ENCODE data around the gene GGTLC1. TPM values are rescaled to one million over a fixed set of nuclear protein-coding genes. Genes with fewer than 3 reads are reported as not detected.
"Not testable (repeated sequence)": the region's sequence is repeated elsewhere in the genome, so short reads cannot be mapped to it uniquely, and the experiment has no call there.

GGTLC1 gene
- total RNA-seq, 6 experiments from 2014 or later: not detected

DNA sequence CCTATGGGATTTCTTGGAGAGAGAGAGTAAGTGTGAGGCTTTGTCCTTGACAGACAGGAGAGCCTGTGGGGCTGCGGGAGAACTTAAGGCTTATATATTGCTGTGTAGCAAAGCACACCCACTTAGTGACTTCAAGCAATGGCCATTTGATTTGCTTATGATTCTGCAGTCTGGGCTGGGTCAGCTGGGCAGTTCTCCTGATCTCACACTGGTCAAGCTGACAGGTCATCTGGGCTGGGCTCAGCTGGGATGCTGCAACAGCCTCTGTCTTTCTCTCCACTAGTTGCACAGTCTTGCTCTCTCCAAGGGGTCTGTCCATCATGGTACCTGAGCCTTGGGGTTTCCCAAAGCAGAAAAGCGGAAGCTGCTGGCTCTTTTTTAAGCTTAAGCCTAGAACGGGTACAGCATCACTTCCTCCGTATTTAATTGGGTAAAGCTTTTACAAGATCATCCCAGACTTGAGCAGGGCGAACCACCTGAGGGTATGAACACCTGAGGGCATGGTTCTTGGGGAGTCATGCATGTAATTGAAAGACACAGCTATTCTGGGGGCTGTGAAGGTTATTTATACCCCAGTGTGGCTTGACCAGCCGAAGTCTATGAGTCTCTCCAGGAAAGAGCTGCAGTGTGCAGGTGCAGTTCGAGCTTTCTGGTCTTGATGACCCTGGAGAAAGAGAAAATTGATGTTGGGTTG, 13.3 kb upstream of the GGTLC1 start:
- DNase-seq: no peak
- H3K36me3 ChIP-seq: no peaks in the 10 kb centered on the region
- H3K27ac ChIP-seq: no peak overlapping the region
- TF ChIP-seq, protein P1, sequence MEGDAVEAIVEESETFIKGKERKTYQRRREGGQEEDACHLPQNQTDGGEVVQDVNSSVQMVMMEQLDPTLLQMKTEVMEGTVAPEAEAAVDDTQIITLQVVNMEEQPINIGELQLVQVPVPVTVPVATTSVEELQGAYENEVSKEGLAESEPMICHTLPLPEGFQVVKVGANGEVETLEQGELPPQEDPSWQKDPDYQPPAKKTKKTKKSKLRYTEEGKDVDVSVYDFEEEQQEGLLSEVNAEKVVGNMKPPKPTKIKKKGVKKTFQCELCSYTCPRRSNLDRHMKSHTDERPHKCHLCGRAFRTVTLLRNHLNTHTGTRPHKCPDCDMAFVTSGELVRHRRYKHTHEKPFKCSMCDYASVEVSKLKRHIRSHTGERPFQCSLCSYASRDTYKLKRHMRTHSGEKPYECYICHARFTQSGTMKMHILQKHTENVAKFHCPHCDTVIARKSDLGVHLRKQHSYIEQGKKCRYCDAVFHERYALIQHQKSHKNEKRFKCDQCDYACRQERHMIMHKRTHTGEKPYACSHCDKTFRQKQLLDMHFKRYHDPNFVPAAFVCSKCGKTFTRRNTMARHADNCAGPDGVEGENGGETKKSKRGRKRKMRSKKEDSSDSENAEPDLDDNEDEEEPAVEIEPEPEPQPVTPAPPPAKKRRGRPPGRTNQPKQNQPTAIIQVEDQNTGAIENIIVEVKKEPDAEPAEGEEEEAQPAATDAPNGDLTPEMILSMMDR (IDR thresholded peaks at IDR 0.05): no peak
- no peak for TF ChIP-seq POLR2A (IDR thresholded peaks at IDR 0.05)
- ATAC-seq: no peak
- no peaks in the 10 kb centered on the region for H3K4me1 ChIP-seq
- intact Hi-C loops (cut with DNase I): loop anchor here in 1 of 2 donors (10.0 kb wide), 1 partner anchor 77 kb away; no protein-coding TSS in a partner anchor
- WGBS (ENCODE audit: insufficient coverage, low coverage, low lambda C conversion rate, missing lambda C conversion rate): 59% methylated on average over 6 of the region's 7 CpGs
- no peak overlapping the region for H3K4me3 ChIP-seq
- H3K9me3 ChIP-seq: no peaks in the 10 kb centered on the region
- H3K27me3 ChIP-seq: peaks cover 0 to 6% of the 10 kb centered on the region in 2 donors

DNA sequence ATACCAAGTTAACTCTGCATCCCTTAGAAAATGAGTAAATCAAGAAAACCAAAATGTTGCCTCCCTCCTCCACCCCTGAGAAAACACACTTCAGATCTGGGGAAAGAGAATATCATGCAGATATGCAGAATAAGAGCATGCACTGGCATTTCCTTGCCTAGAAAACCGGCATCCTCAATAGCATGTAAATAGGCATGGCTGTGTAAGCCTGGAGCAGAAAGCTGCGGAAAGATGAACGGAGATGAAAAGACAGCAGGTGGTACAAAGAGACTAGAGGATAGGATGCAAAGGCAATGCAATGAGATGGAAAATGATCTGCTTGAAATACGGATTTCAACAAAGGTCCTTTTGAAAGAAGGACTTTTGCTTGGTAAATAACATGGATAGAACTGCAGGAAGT, 10.3 kb upstream of the GGTLC1 start:
- no peak overlapping the region for H3K4me3 ChIP-seq
- no peaks in the 10 kb centered on the region for H3K9me3 ChIP-seq
- intact Hi-C loops (cut with DNase I): loop anchor here in 1 of 2 donors (10.0 kb wide), 1 partner anchor 64 kb away; no protein-coding TSS in a partner anchor
- H3K4me1 ChIP-seq: no peaks in the 10 kb centered on the region
- no peak overlapping the region for H3K27ac ChIP-seq
- ATAC-seq (no peak), DNase-seq (no peak)
- WGBS (ENCODE audit: insufficient coverage, low coverage, low lambda C conversion rate, missing lambda C conversion rate): 64% methylated on average over 4 of the region's 4 CpGs
- TF ChIP-seq POLR2A (IDR thresholded peaks at IDR 0.05): no peak
- TF ChIP-seq, protein P1 (IDR thresholded peaks at IDR 0.05): no peak
- no peaks in the 10 kb centered on the region for H3K36me3 ChIP-seq
- H3K27me3 ChIP-seq: peaks cover 0 to 6% of the 10 kb centered on the region in 2 donors

DNA sequence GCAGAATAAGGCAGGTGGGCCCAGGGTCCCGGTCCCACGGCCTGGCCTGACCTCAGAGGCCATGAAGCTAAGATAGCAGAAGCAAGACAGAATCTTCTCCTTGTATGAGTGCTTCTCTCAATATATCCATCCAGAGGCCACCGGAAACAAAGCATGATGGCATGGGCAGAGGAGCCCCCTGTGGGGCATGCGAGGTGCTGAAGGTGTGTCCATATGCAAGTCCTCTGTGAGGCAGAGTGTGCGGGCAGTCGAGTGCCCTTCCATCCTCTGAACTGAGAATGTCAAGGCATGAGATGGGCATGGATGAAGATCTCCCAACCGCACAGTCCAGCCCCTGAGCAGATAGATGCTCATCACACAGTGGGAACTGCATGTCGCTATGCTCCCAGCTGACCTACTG, 9.8 kb upstream of the GGTLC1 start:
- H3K4me1 ChIP-seq: no peaks in the 10 kb centered on the region

DNA sequence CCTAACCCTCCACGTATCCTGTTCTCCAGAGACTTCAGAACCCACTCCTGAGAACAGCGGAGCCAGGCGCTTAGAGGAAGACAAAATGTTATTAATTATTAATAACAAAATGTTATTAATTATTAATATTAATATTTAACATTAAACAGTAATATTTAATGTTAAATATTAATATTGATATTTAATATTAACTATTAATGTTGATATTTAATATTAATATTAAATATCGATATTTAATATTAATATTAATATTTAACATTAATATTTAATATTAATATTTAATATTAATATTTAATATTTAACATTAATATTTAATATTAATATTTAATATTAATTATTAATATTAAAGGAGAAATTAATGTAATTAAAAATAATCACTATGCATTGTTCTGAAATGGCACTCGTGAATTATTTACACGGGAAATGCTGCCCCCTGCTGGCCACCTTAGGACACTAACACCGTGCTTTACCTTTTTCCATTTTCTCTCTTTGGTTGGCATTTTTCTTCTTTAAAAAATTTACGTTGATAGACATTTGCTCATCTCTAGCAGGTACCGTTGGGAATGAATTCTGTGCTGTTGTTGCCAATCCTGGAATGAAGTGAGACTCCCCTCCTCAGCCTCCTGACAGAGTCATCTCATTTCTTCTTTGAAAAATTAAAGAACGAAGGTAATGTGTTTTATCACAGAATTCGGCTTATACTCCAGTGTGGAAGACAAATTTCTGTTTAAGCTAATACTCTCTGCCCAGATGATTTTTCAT, 7.5 kb upstream of the GGTLC1 start:
- ATAC-seq (peak in 3 of 4 donors; percentile 47 to 54 (median 51)), DNase-seq (peak in 2 of 3 donors; percentile 49 to 63)
- intact Hi-C loops (cut with DNase I): loop anchor here in 1 of 2 donors (10.0 kb wide), 1 partner anchor 61 kb away; no protein-coding TSS in a partner anchor
- 38% methylated on average over 11 of the region's 11 CpGs for WGBS (ENCODE audit: insufficient coverage, low coverage, low lambda C conversion rate, missing lambda C conversion rate)
- TF ChIP-seq POLR2A (IDR thresholded peaks at IDR 0.05): no peak
- TF ChIP-seq, protein P1 (IDR thresholded peaks at IDR 0.05): peak; percentile 61 to 92 (median 88)
- Histone ChIP-seq H3K4me3 (no peak overlapping the region), H3K4me1 (no peaks in the 10 kb centered on the region), H3K9me3 (no peaks in the 10 kb centered on the region), H3K27me3 (peaks cover 0 to 3% of the 10 kb centered on the region in 2 donors), H3K36me3 (no peaks in the 10 kb centered on the region), H3K27ac (no peak overlapping the region)

More for the DNA sequence above, 9.8 kb upstream of the GGTLC1 start:
- Histone ChIP-seq H3K36me3 (no peaks in the 10 kb centered on the region), H3K9me3 (no peaks in the 10 kb centered on the region), H3K4me3 (no peak overlapping the region), H3K27me3 (peaks cover 0 to 6% of the 10 kb centered on the region in 2 donors), H3K27ac (no peak overlapping the region)
- ATAC-seq: no peak
- intact Hi-C loops (cut with DNase I): loop anchor here in 1 of 2 donors (10.0 kb wide), 1 partner anchor 64 kb away; no protein-coding TSS in a partner anchor
- 68% methylated on average over 6 of the region's 8 CpGs for WGBS (ENCODE audit: insufficient coverage, low coverage, low lambda C conversion rate, missing lambda C conversion rate)
- DNase-seq: no peak
- TF ChIP-seq, protein P1 (IDR thresholded peaks at IDR 0.05): no peak
- TF ChIP-seq POLR2A (IDR thresholded peaks at IDR 0.05): no peak

DNA sequence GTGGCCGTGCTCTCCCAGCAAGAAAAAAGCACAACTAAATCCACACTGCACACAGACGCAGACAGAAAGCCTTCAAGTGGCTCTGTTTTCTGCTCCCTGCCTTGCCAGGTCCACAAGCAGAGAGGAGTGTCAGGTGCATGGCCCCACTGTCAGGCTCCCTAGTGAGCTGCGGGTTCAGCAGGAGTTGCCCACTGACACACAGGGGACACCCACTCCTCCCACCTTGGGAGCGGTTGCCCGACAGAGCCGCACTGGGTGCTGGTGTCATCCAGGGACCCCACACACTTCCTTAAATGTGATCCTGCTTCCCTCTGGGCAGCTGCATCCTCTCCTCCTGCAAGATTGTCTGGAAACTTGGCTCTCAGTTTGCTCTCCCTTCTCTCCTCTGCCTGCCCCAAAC, 6.7 kb upstream of the GGTLC1 start:
- not testable (repeated sequence) for DNase-seq
- intact Hi-C loops (cut with DNase I): loop anchor here in 1 of 2 donors (10.0 kb wide), 1 partner anchor 60 kb away; no protein-coding TSS in a partner anchor
- no CpG with 5 or more reads among the region's 6 CpGs for WGBS (ENCODE audit: insufficient coverage, low coverage, low lambda C conversion rate, missing lambda C conversion rate)

DNA sequence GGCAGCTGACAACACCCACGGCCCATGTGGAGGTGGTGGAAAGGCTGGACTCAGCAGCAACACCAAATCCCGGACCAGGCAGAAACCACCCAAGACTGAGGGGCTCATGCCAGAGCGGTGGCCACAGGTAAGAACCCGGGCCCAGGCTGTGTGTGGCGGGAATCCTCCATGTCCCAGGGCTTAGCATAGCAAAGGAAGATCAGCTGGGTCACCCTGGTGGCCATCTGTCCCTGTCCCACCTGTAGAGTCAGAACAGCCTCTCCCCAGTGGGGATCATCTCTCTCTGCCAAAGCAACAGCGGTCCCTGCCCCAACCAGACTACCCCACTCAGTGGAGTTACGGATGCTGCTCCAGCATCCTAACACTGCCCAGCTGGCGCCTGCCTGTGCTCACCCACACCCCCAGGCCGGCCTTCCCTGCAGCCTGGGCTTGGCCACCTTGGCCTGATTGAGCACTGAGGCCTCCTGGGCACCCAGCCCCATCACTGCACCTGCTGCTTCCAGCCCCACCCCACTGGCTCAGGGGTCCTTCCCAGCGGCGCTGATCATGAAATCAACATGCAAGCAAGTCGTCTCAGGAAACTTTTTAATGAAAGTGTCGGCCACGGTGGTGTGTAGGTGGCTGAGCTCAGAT, 5.5 kb upstream of the GGTLC1 start:
- H3K36me3 ChIP-seq, H3K27me3 ChIP-seq, H3K4me3 ChIP-seq, H3K4me1 ChIP-seq, H3K27ac ChIP-seq, ATAC-seq, DNase-seq, H3K9me3 ChIP-seq: not testable (repeated sequence)
- intact Hi-C loops (cut with DNase I): loop anchor here in 1 of 2 donors (10.0 kb wide), 1 partner anchor 59 kb away; no protein-coding TSS in a partner anchor
- 69% methylated on average over 5 of the region's 14 CpGs for WGBS (ENCODE audit: insufficient coverage, low coverage, low lambda C conversion rate, missing lambda C conversion rate)

More for the DNA sequence above, 6.7 kb upstream of the GGTLC1 start:
- ATAC-seq, H3K4me1 ChIP-seq, H3K36me3 ChIP-seq, H3K4me3 ChIP-seq, H3K27ac ChIP-seq, H3K9me3 ChIP-seq, H3K27me3 ChIP-seq: not testable (repeated sequence)
